ENCODE results near the gene VPS13D.

VPS13D gene

GRCh38 chr1:12400027-12400693 lies 170.3 kb downstream of the VPS13D start:
- no peak for DNase-seq (ENCODE audit: low read depth in 3 of 3, low spot score in 1 of 3)

GRCh38 chr1:12402159-12402673 lies 172.4 kb downstream of the VPS13D start:
- no peak for DNase-seq (ENCODE audit: low read depth in 3 of 3, low spot score in 1 of 3)

DNA sequence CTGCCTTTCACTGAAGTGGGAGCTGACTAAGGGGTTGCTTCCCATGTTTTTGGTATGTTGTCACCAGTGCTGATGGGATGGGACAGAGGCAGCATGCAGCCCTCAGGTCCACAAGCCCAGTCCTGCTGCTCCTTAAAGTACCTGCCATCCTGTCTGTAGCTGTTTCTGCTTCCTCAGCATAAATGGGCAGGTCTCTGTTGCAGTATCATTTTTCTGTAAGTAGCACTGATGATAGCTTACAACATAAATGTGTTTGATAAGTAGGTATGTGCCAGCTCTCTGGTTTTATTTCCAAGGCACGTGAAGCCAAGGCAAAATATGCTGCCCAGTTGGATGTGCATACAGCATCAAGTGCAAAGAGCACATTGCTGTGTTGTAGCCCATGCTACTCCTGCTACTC lies 173.0 kb downstream of the VPS13D start:
- DNase-seq (ENCODE audit: low read depth in 3 of 3, low spot score in 1 of 3): no peak

DNA sequence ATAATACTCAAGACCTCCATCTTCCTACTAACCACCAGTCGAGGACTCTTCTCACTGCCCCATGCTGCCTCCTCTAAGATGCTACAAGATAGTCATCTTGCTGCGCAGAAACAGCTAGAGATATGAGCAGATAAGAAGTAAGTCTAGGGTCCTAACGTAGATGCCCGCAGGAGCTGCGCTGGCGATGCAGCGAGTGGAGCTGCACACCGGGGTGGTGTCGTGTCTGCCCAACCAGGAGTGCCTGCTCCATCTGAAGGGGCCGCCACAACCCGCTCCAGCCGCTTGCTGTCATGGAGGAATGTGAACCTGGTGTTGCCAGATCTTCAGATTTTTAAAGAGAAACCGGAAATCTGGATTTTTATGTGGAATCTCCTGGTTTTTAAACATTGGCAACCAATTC lies 175.1 kb downstream of the VPS13D start:
- DNase-seq (ENCODE audit: low read depth in 3 of 3, low spot score in 1 of 3): no peak

DNA sequence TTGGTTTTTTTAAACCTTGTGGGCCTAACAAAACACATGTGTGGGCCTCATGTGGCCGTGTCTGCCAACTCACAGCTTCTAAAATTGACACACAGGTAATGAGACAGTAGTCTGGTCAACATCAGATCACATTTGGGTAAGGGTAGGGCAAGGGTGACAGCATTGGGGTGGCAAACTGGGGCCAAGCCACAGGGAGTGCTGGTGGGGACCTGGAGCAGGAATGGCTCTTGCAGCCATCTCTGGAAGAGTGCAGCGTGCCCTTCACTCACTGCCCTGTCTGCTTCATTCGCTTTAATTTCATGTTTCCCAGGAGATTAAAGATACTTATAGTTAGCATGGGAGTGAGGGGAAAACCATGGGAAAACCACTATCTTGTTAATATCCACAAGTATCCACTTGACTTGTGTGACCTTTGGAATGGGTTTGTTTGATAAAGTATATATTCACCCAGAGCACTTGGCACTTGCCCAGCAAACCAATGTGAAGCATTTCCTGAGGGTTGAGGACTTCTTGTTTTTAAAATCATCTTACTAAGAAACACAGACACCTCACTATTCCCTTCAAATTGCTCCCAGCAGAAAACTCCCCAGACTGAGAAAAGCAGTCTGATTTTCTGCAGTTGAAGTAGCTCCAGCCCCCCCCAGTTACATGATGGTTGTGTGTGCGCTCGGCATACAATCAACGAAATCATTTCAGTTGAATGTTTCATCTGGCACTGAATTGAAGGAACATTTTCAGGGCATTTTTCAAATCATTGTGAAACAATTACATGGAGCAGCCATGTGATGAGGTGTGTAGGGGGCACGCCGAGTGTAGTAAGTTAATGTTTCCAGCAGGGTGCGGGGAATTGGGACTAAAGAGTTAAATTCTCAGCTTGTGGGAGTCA lies 175.7 kb downstream of the VPS13D start:
- DNase-seq (ENCODE audit: low read depth in 3 of 3, low spot score in 1 of 3): no peak

DNA sequence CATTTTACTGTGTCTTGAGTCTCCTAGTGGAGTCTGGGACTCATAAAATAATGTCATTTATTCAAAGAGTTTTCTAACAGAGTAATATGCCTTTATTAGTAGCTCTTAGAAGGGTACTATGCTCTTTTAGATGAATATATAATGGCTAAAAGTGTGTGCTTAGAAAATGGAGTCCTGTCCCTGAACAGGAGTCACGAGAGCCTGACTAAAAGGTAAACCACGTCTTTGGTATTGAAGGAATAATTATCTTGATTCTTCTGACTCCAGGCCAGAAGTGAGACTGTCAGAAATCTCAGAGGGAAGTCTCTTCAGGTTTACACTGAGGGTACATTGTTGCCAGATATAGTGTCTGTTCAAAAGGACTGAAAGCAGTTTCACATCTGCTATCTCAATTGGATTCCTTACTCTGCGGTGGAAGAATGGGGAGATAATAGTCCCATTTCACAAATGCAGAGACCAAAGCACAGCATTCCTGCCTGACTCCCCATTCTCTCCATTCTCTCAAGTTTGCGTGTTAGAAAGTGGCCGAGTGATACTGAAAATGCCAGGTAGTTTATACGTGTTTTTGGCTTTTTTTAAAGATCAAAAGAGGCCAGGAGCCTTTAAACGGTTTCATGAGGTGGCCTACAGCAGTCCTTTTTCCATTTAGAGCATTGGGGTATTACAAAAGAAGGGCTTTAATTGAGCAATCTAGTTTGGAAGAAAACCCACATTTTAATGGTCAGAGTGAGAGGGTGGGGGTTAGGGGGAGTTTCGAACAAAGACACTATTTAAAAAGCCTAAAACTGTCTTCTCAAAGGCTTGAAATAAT lies 176.6 kb downstream of the VPS13D start:
- no peak for DNase-seq (ENCODE audit: low read depth in 3 of 3, low spot score in 1 of 3)

- DNase-seq (ENCODE audit: low read depth in 3 of 3, low spot score in 1 of 3): no peak
These were observed 177.5 kb downstream of the VPS13D start for GRCh38 chr1:12407050-12407961.

DNA sequence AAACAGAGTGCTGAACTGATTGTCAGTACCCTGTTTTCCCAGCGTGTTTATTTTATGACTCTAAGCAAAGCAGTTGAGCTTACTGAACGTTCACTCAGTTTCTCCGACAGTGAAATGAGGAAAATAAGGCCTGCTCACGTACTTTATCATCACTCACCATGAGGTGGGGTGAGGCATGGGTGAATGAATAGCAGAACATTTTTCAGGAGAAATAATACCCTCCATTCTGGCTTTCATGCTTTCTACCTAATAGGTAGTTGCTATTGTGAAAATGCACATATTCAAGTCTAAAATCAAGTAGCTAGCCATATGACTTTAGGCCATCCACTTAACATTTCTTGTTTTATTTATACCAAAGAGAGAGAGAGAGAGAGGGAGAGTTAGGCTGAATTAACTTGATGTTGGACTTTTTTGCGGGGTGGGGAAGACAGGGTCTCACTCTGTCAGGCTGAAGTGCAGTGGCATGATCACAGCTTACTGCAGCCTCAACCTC lies 178.2 kb downstream of the VPS13D start:
- DNase-seq (ENCODE audit: low read depth in 3 of 3, low spot score in 1 of 3): no peak

DNA sequence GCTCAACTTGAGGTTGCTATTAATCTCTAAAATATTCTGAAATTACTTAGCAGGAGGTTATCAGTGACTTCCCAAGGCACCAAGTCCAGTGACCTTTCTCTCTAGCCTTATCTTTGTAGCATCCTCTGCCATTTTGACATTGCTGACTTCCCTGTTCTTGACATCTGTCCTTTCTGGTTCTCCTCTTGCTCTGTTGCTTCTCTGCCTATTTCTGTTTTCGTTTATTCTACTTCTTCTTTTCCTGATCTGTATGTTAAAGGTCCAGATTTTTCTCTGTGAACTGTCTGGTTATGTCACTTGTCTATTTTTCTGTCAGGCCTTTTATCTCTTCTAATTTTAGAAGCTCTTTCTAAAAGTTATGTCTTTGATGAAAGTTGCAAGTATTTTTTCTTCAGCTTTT lies 178.8 kb downstream of the VPS13D start:
- DNase-seq (ENCODE audit: low read depth in 3 of 3, low spot score in 1 of 3): no peak

- DNase-seq (ENCODE audit: low read depth in 3 of 3, low spot score in 1 of 3): no peak
These were observed 179.9 kb downstream of the VPS13D start for GRCh38 chr1:12409681-12410080.

GRCh38 chr1:12410351-12410750 lies 180.5 kb downstream of the VPS13D start:
- no peak for DNase-seq (ENCODE audit: low read depth in 3 of 3, low spot score in 1 of 3)

DNA sequence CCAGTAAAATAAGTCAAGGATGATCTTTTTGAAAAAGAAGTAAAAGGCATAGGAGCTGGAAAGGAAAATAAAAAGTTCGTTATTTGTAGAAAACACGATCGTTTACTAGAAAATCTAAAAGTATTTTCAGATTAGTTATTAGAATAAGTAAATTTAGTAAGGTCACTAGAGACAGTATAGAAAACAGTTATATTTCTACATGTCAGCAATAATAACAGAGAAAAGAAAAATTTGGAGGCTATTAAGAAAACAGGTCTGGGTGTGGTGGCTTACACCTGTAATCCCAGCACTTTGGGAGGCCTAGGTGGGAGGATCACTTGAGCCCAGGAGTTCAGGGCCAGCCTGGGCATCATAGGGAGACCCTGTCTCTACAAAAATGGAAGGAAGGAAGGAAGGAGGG lies 181.3 kb downstream of the VPS13D start:
- no peak for DNase-seq (ENCODE audit: low read depth in 3 of 3, low spot score in 1 of 3)

- no peak for DNase-seq (ENCODE audit: low read depth in 3 of 3, low spot score in 1 of 3)
These were observed 181.9 kb downstream of the VPS13D start for GRCh38 chr1:12411747-12412146.

GRCh38 chr1:12412439-12412838 lies 182.6 kb downstream of the VPS13D start:
- no peak for DNase-seq (ENCODE audit: low read depth in 3 of 3, low spot score in 1 of 3)

DNA sequence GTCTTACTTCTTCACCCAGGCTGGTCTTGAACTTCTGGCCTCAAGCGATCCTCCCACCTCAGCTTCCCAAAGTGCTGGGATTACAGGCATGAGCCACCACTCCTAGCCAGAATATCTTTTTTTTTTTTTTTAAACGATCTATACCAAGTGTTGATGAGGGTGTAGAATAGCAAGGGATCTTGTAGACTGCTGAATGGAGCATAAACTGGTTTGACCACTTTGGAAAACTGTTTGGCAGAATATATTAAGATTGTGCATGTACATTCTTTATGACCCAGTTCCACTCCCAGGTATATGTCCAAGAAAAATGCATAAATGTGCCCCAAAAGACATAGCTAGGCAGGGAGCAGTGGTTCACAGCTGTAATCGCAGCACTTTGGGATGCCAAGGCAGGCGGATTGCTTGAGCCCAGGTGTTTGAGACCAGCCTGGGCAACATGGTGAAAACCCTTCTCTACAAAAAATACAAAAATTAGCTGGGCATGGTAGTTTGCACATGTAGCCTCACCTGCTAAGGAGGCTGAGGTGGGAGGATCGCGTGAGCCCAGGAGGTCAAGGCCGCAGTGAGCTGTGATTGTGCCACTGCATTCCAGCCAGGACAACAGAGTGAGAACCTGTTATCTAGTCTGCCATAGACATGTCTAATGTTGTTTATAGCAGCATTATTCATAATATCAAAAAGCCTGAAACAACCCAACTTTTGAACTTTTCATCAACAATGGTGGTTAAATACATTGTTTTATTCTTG lies 184.0 kb downstream of the VPS13D start:
- no peak for DNase-seq (ENCODE audit: low read depth in 3 of 3, low spot score in 1 of 3)

DNA sequence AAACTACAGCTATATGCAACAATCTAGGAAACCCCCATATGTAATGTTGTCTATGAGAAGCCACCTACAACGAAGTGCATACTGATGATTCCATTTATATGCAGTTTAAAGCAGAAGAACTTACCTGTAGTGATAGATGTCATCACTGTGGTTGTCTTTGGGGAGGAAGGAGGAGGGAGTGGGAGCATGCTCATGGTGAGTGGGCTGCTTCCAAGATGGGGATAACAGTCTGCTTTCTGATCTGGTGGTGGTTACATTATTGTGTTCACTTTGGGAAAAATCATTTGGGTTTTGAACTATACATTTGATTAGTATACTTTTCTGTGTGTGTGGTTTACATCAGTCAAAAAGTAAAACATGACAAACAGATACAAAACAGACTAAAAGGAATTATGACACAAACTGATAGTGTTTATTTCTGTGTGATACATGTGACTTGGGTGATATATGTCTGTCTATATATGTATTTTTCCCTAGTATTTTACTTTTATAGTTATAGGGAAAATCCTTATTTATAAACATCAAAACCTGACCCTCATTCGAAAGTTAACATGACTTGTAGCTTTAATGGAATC lies 184.7 kb downstream of the VPS13D start:
- DNase-seq (ENCODE audit: low read depth in 3 of 3, low spot score in 1 of 3): no peak

DNA sequence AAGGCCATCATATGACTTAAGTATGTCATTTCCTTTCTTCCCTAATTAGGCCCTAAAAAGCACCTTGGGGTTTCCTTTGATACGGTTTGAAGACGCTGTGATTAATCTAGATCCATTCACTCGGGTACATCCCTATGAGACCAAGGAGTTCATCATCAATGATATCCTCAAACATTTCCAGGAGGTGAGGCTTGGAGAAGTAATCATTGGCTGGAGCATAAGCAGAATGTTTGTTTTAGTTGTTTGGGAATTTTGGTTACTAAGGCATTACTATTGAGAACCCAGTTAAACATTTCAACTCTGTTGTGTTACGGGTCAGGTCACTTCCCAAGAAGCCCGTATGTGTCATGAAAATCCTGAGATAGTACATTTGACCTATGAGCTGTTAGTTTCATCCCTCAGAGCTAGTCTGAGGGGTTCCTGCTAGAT lies 185.2 kb downstream of the VPS13D start:
- DNase-seq (ENCODE audit: low read depth in 3 of 3, low spot score in 1 of 3): no peak

DNA sequence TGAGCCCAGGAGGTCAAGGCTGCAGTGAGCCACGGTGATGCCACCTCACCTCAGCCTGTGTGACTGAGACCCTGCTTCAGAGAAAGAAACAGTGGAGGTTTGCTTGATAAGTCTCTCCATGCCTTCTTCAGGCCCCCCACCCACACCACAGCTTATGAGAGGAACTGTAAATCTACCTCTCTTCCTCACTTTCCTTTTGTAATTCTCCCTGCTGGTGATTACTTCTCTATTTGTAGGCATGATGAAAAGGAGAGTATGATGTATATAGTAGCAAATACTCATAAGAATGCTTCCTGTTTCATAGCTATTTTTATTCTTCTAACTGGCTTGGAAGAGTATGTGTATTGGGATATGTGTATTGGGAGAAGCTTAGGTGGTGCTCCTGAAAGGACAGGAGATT lies 186.3 kb downstream of the VPS13D start:
- DNase-seq (ENCODE audit: low read depth in 3 of 3, low spot score in 1 of 3): no peak

DNA sequence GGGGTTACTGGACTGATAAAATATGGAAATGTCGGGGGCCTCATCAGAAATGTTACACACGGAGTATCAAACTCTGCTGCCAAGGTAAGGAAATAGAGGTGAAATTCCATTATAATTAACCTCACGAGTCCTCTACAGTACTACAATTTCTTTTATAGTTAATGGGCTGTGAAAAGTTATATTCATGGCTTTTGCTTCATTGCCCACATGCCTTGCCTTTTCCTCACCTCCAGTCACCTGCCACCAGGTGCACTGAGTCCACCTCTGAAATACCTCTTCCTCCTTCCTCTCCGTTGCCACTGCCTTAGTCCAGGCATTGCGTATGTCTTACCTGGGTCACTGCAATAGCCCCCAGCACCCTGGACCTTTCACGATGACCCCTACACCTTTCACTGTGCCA lies 186.9 kb downstream of the VPS13D start:
- no peak for DNase-seq (ENCODE audit: low read depth in 3 of 3, low spot score in 1 of 3)
